ENCODE data around the gene DIS3L2.

DNA sequence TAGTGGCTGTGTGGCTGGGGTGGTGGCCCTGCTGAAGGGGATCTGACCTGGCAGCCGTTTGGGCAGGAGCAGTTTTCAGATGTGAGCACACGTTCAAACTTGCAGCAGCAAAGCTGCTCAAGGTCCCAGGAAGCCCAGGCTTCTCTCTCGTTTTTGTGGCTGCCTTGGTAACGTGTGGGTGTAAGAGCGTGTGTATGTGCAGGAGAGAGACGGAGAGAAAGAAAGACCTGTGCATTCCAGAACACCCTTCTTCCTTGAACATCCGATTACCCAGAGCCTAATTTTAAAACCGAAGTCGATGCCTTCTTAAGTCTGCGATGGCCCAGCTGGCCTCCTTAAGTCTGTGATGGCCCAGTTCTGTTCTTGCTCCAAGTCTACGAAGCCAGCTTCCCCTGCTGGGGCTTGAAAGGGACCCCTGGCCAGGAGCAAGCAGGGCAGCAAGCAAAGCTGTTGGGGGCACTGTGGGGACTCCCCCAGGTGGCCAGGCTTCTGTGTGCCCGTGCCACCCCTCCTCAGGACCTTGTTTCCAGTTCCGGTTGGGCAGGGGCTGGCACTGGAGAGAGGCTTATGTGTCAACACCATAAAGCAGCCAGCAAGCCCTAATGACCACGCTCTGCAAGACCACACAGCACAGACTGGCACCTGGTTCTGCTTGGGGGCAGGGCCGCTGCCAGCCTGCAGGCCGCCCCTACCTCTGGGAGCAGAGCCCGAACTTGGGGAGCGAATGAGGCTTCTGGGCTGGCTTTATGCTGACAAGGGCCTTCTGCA, 361.2 kb downstream of the DIS3L2 start:
- TF ChIP-seq, protein P1, sequence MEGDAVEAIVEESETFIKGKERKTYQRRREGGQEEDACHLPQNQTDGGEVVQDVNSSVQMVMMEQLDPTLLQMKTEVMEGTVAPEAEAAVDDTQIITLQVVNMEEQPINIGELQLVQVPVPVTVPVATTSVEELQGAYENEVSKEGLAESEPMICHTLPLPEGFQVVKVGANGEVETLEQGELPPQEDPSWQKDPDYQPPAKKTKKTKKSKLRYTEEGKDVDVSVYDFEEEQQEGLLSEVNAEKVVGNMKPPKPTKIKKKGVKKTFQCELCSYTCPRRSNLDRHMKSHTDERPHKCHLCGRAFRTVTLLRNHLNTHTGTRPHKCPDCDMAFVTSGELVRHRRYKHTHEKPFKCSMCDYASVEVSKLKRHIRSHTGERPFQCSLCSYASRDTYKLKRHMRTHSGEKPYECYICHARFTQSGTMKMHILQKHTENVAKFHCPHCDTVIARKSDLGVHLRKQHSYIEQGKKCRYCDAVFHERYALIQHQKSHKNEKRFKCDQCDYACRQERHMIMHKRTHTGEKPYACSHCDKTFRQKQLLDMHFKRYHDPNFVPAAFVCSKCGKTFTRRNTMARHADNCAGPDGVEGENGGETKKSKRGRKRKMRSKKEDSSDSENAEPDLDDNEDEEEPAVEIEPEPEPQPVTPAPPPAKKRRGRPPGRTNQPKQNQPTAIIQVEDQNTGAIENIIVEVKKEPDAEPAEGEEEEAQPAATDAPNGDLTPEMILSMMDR (conservative IDR thresholded peaks at IDR 0.05): no peak
- no peak for TF ChIP-seq EZH2 (IDR thresholded peaks at IDR 0.05; ENCODE audit: low read depth)
